Breast epithelium (tissue), 4 donors: ENCODE data around the gene ZFTA. TPM values are rescaled to one million over a fixed set of nuclear protein-coding genes. Genes with fewer than 3 reads are reported as not detected.

Experiments used
- DNase-seq, 2 donors: peaks; one replicate each; pipeline ENCODE4 v3.0.0-alpha.2; 2019; ENCODE audit warnings: low spot score in 2 of 2
- H3K27ac ChIP-seq, 2 donors: fragments of 200-600 bp; sonication (generic) in 1 of 2; one replicate each; pipeline ENCODE4 v1.5.1; 2016 to 2019; ENCODE audit warnings: mild to moderate bottlenecking in 1 of 2
- H3K27me3 ChIP-seq, 2 donors: fragments of 200-600 bp; sonication (generic) in 1 of 2; one replicate each; pipeline versions ENCODE4 v1.5.1 to v1.6.0; 2017 to 2019; ENCODE audit warnings: control low read depth in 1 of 2, mild to moderate bottlenecking in 1 of 2
- H3K36me3 ChIP-seq: fragments of 200-600 bp; one replicate; pipeline ENCODE4 v1.5.1; 2019
- H3K4me1 ChIP-seq, 2 donors: fragments of 200-600 bp; sonication (generic); one replicate each; pipeline ENCODE4 v1.5.1; 2016 to 2019; ENCODE audit warnings: control low read depth in 1 of 2
- H3K4me3 ChIP-seq, 3 donors: fragments of 200-600 bp; sonication (generic); 1 replicate in 2 of 3; 2 replicates in 1 of 3; pipeline ENCODE4 v1.5.1; 2016 to 2019; ENCODE audit warnings: mild to moderate bottlenecking in 3 of 3, moderate library complexity in 2 of 3
- H3K9me3 ChIP-seq, 2 donors: fragments of 200-600 bp; sonication (generic) in 1 of 2; one replicate each; pipeline ENCODE4 v1.5.1; 2016 to 2019; ENCODE audit warnings: control low read depth in 1 of 2
- POLR2A ChIP-seq: fragments of 450-650 bp; IDR thresholded peaks from one replicate; pipeline ENCODE4 v1.6.1; 2016; ENCODE audit warnings: antibody characterized with exemption, mild to moderate bottlenecking, moderate library complexity
- POLR2AphosphoS5 ChIP-seq, 3 donors: sonication (generic); formaldehyde crosslinking; IDR thresholded peaks; one replicate each; pipeline ENCODE4 v1.6.1; 2017; ENCODE audit warnings: antibody characterized with exemption in 3 of 3
- intact Hi-C: fragments of 100-400 bp; cut with DNase I; formaldehyde crosslinking; loops from one replicate; pipeline ENCODE4 v1.15.1; 2023; ENCODE audit warnings: low total_unique reads
- total RNA-seq, 3 donors: library from RNA; depleted of rRNA; stranded (reverse); fragments of >200 nt; gene quantifications; one replicate each; pipeline ENCODE4 v1.1.0, GENCODE V29; 2016
- TF ChIP-seq, protein P1 (sequence below), 3 donors: fragments of 450-650 bp; IDR thresholded peaks; one replicate each; pipeline ENCODE4 v1.5.1; 2016 to 2017; ENCODE audit warnings: antibody characterized with exemption in 3 of 3, mild to moderate bottlenecking in 3 of 3, moderate library complexity in 3 of 3

ZFTA gene
- total RNA-seq, 3 donors from 2014 or later = 8.8 to 12.5 (median 9.7) TPM

DNA sequence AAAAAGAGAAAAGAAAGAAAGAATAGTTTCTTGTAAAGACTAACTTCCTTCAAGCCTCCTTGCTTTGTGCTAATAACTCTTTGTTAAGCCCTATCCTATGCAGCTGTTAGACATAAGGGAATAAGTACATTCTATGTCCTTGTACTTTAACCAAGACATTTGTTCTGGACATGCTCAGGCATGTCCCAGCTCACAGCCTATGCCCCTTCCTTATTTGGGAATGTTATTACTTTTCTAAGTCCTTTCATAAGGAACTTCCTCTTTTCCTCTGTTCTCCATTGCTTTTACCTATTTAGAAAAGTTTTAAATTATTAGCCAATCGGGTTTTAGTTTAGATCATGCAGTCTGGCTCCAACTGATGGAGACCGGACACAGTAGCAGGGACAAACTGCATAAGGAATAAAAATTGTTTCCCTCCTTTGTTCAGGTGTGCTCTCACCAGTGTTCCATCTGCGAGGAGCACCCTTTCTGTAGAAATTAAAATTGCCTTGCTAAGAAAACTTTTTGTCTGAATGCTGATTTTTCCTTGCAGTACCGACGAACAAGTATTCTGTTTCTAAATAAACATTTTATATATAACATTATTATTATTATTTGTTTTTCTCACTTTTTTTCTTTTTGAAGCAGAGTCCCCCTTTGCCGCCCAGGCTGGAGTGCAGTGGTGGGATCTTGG lies 23.1 kb upstream of the ZFTA start:
- Histone ChIP-seq H3K4me3 (no peak overlapping the region), H3K36me3 (no peaks in the 10 kb centered on the region), H3K4me1 (no peaks in the 10 kb centered on the region), H3K9me3 (peaks cover 0 to 22% of the 10 kb centered on the region in 2 donors), H3K27ac (no peak overlapping the region), H3K27me3 (no peaks in the 10 kb centered on the region)
- TF ChIP-seq POLR2A (no peak), POLR2AphosphoS5 (IDR thresholded peaks at IDR 0.05) (no peak)
- TF ChIP-seq, protein P1, sequence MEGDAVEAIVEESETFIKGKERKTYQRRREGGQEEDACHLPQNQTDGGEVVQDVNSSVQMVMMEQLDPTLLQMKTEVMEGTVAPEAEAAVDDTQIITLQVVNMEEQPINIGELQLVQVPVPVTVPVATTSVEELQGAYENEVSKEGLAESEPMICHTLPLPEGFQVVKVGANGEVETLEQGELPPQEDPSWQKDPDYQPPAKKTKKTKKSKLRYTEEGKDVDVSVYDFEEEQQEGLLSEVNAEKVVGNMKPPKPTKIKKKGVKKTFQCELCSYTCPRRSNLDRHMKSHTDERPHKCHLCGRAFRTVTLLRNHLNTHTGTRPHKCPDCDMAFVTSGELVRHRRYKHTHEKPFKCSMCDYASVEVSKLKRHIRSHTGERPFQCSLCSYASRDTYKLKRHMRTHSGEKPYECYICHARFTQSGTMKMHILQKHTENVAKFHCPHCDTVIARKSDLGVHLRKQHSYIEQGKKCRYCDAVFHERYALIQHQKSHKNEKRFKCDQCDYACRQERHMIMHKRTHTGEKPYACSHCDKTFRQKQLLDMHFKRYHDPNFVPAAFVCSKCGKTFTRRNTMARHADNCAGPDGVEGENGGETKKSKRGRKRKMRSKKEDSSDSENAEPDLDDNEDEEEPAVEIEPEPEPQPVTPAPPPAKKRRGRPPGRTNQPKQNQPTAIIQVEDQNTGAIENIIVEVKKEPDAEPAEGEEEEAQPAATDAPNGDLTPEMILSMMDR (IDR thresholded peaks at IDR 0.05) = no peak
- intact Hi-C loops = no loop called here
- DNase-seq = no peak

DNA sequence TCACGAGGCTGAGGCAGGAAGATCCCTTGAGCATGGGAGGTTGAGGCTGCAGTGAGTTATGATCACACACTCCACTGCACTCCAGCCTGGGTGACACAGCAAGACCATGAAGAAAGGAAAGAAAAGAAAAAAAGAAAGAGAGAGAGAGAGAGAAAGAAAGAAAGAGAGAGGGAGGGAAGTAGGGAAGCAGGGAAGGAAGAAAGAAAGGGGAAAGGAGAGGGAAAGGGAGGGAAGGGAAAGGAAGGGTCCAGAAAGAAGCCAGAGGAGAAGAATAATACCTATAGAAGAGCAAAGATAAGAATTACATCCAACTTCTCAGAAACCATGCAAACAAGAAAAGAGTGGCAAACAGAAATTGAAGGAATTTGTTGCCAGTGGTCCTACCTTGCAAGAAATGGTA lies 17.2 kb upstream of the ZFTA start:
- no peaks in the 10 kb centered on the region for H3K36me3 ChIP-seq
- H3K4me3 ChIP-seq = no peak overlapping the region
- intact Hi-C loops = no loop called here
- H3K4me1 ChIP-seq = no peaks in the 10 kb centered on the region
- TF ChIP-seq POLR2AphosphoS5 (IDR thresholded peaks at IDR 0.05) (no peak), POLR2A (no peak)
- TF ChIP-seq, protein P1 (IDR thresholded peaks at IDR 0.05) = no peak
- H3K27me3 ChIP-seq = no peaks in the 10 kb centered on the region
- H3K27ac ChIP-seq = no peak overlapping the region
- no peak for DNase-seq
- peaks cover 0 to 3% of the 10 kb centered on the region in 2 donors for H3K9me3 ChIP-seq

DNA sequence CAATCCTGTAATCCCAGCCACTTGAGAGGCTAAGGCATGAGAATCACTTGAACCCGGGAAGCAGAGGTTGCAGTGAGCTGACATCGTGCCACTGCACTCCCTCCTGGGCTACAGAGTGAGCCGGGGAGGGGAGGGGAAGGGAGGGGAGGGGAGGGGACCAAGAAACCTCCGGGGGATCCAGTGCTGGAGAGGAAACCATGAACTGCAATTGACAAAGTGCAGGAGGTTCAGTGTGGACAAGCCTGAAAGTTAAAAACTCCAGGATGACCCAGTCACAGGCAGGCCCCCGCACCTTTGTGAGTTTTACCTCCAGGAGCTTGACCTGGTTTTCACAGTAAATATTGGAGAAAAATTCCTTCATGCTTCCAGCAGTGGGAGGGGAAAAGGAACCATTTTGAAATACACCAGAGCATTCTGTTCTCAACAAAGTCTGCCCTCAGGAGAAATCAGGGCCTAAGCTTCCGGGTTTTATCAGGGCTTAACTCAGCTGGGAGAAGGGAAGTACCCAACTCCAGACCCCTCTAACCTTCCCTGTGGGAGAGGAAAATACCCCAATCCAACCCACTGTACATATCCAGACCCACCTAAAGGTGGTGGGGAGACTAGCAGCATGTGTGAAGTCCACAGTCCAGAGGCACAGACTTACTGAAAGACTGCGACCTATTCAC lies 15.5 kb upstream of the ZFTA start:
- no peak for TF ChIP-seq POLR2A
- no peaks in the 10 kb centered on the region for H3K4me1 ChIP-seq
- H3K4me3 ChIP-seq = no peak overlapping the region
- no peak overlapping the region for H3K27ac ChIP-seq
- no peaks in the 10 kb centered on the region for H3K27me3 ChIP-seq
- DNase-seq = no peak
- intact Hi-C loops = no loop called here
- H3K36me3 ChIP-seq = no peaks in the 10 kb centered on the region
- H3K9me3 ChIP-seq = no peaks in the 10 kb centered on the region

DNA sequence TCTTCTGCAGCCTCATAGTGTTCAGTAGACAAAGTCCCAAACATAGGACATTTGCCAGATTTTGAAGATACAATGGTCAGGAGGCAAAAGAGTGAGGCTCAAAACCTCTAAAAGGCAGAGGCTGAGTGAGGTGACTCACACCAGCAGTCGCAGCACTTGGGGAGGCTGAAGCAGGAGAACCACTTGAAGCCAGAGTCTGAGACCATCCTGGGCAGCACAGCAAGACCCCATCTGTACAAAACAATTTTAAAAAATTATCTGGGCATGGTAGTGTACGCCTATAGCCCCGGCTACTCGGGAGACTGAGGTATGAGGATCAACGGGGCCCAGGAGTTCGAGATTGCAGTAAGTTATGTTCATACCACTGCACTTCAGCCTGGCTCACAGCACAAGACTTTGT lies 14.2 kb upstream of the ZFTA start:
- TF ChIP-seq POLR2AphosphoS5 (IDR thresholded peaks at IDR 0.05) = no peak
- no peak for TF ChIP-seq POLR2A
- TF ChIP-seq, protein P1 (IDR thresholded peaks at IDR 0.05) = no peak

DNA sequence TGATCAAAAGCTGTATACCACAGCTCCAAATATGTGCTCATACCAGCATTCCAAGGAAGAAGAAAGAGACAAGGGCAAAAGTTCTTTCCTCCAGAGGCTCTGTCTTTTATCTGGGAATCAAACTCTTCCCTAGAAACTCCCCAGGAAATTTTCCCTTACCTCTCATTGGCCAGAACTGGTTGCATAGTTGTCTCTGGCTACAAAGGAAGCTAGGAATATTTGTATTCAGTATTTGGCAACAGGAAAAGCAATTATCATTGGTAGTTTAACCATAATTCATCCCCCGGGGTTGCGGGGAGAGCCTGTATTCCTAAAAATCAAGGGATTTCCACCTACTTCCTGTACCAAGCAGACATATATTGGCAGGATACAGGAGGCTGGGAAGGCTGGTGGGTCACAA lies 10.5 kb upstream of the ZFTA start:
- Histone ChIP-seq H3K4me3 (no peak overlapping the region), H3K27me3 (no peaks in the 10 kb centered on the region), H3K9me3 (no peaks in the 10 kb centered on the region), H3K4me1 (no peaks in the 10 kb centered on the region), H3K27ac (no peak overlapping the region), H3K36me3 (no peaks in the 10 kb centered on the region)
- intact Hi-C loops = no loop called here
- no peak for TF ChIP-seq POLR2AphosphoS5 (IDR thresholded peaks at IDR 0.05)
- TF ChIP-seq, protein P1 (IDR thresholded peaks at IDR 0.05) = no peak
- no peak for TF ChIP-seq POLR2A
- no peak for DNase-seq

More for the DNA sequence above, 14.2 kb upstream of the ZFTA start:
- no peak overlapping the region for H3K27ac ChIP-seq
- no peak overlapping the region for H3K4me3 ChIP-seq
- intact Hi-C loops = no loop called here
- no peaks in the 10 kb centered on the region for H3K27me3 ChIP-seq
- no peaks in the 10 kb centered on the region for H3K9me3 ChIP-seq
- DNase-seq = no peak
- no peaks in the 10 kb centered on the region for H3K4me1 ChIP-seq
- H3K36me3 ChIP-seq = no peaks in the 10 kb centered on the region
